HEK293T (cell line): ENCODE results near the gene CISD3.
"Not testable (repeated sequence)": the region's sequence is repeated elsewhere in the genome, so short reads cannot be mapped to it uniquely, and the experiment has no call there.

ENCODE experiments used
- CTCF ChIA-PET: fragments of 350-600 bp; formaldehyde crosslinking; extraction: SDS; loops from one replicate; lab custom pipeline; 2021; ENCODE audit warnings: antibody characterized with exemption, inconsistent platforms; lab: Yijun Ruan, JAX
- POLR2A ChIA-PET: fragments of 350-600 bp; formaldehyde crosslinking; extraction: SDS; loops from one replicate; lab custom pipeline; 2020; ENCODE audit warnings: antibody characterized with exemption, inconsistent platforms; lab: Yijun Ruan, JAX
- DNase-seq: peaks from one replicate; pipeline ENCODE4 v3.0.0; 2012; ENCODE audit warnings: mixed read lengths; ENCODE audit errors: extremely low spot score
- ARNT ChIP-seq: fragments of 450-650 bp; IDR thresholded peaks from 2 replicates; pipeline ENCODE4 v1.6.1; 2017; ENCODE audit warnings: mild to moderate bottlenecking
- BHLHE40 ChIP-seq: fragments of 450-650 bp; IDR thresholded peaks from 2 replicates; pipeline ENCODE4 v1.6.1; 2016; ENCODE audit warnings: mild to moderate bottlenecking, moderate library complexity, borderline replicate concordance
- CTBP1 ChIP-seq: fragments of 450-650 bp; IDR thresholded peaks from 2 replicates; pipeline ENCODE4 v1.6.1; 2016; ENCODE audit warnings: borderline replicate concordance
- ELF4 ChIP-seq: fragments of 450-650 bp; IDR thresholded peaks from 2 replicates; pipeline ENCODE4 v1.6.1; 2017; ENCODE audit warnings: antibody characterized with exemption
- FOXA1 ChIP-seq: fragments of 450-650 bp; IDR thresholded peaks from 2 replicates; pipeline ENCODE4 v1.6.1; 2016; ENCODE audit warnings: mild to moderate bottlenecking
- FOXK2 ChIP-seq: fragments of 450-650 bp; IDR thresholded peaks from 2 replicates; pipeline ENCODE4 v1.6.1; 2016; ENCODE audit warnings: mild to moderate bottlenecking
- FOXM1 ChIP-seq: fragments of 450-650 bp; IDR thresholded peaks from 2 replicates; pipeline ENCODE4 v1.6.1; 2017; ENCODE audit warnings: mild to moderate bottlenecking, borderline replicate concordance
- HDGF ChIP-seq: fragments of 450-650 bp; IDR thresholded peaks from 2 replicates; pipeline ENCODE4 v1.6.1; 2017; ENCODE audit warnings: antibody characterized with exemption, borderline replicate concordance
- L3MBTL2 ChIP-seq: fragments of 450-650 bp; conservative IDR thresholded peaks from 2 replicates; pipeline ENCODE4 v1.6.1; 2016; ENCODE audit warnings: mild to moderate bottlenecking
- LEF1 ChIP-seq: fragments of 450-650 bp; IDR thresholded peaks from 2 replicates; pipeline ENCODE4 v1.6.1; 2017; ENCODE audit warnings: mild to moderate bottlenecking, borderline replicate concordance
- NFRKB ChIP-seq: fragments of 450-650 bp; IDR thresholded peaks from 2 replicates; pipeline ENCODE4 v1.6.1; 2016; ENCODE audit warnings: mild to moderate bottlenecking, moderate library complexity
- PKNOX1 ChIP-seq: fragments of 450-650 bp; IDR thresholded peaks from 2 replicates; pipeline ENCODE4 v1.6.1; 2016
- SP1 ChIP-seq: fragments of 450-650 bp; IDR thresholded peaks from 2 replicates; pipeline ENCODE4 v1.6.1; 2017
- SUZ12 ChIP-seq: fragments of 450-650 bp; IDR thresholded peaks from 2 replicates; pipeline ENCODE4 v1.6.1; 2016; ENCODE audit warnings: mild to moderate bottlenecking
- TARDBP ChIP-seq: fragments of 450-650 bp; IDR thresholded peaks from 2 replicates; pipeline ENCODE4 v1.6.1; 2016
- ZNF384 ChIP-seq: fragments of 450-650 bp; IDR thresholded peaks from 2 replicates; pipeline ENCODE4 v1.6.1; 2016

CISD3 gene

DNA sequence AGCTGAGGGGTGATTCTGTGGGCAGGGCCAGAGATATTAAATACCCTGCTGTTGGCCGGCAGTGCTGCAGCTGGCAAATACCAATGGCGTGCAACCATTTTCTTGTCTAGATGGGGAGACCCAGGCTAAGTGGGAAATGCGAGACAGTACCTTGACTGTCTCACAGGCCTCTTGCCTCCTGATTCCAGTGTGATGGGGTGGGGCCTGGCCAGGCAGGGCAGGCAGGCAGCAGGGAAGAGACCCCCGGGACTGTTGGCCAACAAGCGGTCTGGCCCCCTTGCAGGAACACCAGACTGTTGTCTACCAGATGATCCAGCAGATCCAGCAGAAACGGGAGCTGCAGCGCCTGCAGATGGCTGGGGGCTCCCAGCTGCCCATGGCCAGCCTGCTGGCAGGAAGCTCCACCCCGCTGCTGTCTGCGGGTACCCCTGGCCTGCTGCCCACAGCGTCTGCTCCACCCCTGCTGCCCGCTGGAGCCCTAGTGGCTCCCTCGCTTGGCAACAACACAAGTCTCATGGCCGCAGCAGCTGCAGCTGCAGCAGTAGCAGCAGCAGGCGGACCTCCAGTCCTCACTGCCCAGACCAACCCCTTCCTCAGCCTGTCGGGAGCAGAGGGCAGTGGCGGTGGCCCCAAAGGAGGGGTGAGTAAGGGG is 5.7 kb upstream of the CISD3 start:
- ChIA-PET CTCF (no interaction called here), POLR2A (no interaction called here)
- DNase-seq, result no peak
- no peak for TF ChIP-seq NFRKB
- TF ChIP-seq HDGF, result no peak
- TF ChIP-seq L3MBTL2, result no peak

DNA sequence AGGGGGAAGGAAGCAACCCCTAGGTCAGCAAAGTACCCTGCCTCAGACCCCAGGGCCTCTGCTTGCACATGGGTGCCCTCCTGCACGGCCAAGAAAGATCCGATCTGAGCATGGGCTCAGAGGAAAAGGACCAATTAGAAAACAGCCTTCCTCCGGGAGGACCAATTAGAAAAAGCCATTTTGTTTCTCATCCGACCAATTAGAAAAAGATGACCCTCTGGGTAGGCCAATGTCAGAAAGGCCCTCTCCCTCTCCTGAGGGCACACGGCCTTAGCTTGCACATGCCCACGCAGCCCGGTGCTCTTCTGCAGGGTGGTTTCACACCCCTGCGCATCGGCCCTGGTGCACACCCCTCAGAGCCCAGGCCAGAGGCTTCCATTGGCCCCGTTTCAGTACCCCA is 5.1 kb upstream of the CISD3 start:
- POLR2A ChIA-PET, result no interaction called here
- CTCF ChIA-PET, result no interaction called here
- TF ChIP-seq BHLHE40, result no peak
- TF ChIP-seq ARNT, result no peak
- no peak for TF ChIP-seq L3MBTL2
- TF ChIP-seq CTBP1, result no peak
- no peak for TF ChIP-seq FOXA1
- no peak for TF ChIP-seq PKNOX1
- TF ChIP-seq TARDBP, result no peak
- no peak for TF ChIP-seq NFRKB
- DNase-seq, result no peak

DNA sequence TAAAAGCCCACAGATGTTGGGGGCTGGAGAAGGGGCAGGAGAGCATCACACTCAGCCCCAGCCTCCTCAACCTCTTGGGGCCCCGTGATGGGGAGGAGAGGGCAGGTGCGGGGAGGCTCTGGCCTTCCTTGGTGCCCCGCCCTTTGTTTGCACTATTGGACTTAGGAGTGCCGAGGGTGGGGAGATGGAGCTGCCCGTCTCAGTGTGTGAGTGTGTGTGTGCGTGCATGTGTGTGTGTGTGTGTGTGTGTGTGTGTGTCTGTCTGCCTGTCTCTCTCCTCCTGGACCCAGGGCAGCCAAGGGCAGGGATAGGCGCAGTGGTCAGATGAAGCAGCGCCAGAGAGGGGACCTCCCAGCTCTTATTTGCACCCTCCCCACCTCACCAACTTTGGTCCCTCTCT is 4.0 kb upstream of the CISD3 start:
- POLR2A ChIA-PET, DNase-seq, CTCF ChIA-PET: not testable (repeated sequence)

DNA sequence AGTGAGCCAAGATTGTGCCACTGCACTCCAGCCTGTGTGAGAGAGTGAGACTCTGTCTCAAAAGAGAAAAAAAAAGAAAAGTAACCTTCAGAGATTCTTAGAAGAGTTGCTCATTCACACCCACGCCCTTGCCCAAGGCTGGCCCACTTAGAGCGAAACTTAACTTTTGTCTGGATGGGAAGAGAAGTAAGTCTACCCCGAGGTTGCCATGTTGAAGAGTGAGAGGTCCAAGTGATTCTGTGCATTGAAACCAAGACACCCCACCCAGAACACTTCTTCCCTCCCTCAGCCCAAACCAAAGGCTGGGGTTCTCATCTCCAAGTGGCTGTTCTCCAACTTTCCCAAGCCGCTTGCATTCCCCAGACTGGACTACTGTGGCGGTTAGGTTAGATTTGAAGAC is 2.4 kb upstream of the CISD3 start:
- ChIA-PET CTCF (interaction anchor here (1.4 kb wide), 1 partner anchor 21 kb away, joined by 3 read pairs; no protein-coding TSS in a partner anchor), POLR2A (interaction anchor here (1.2 to 2.7 kb wide), 5 partner anchors 17 to 26 kb away, joined by 3 to 9 read pairs (median 5); partner anchors contain the start of gene MLLT6)
- DNase-seq, result no peak
- TF ChIP-seq LEF1 (no peak), L3MBTL2 (no peak), SP1 (no peak), BHLHE40 (no peak), ELF4 (no peak), FOXK2 (no peak), ARNT (no peak), SUZ12 (no peak), PKNOX1 (no peak), TARDBP (no peak), FOXA1 (no peak), ZNF384 (no peak), FOXM1 (no peak), CTBP1 (no peak), NFRKB (no peak), HDGF (no peak)

DNA sequence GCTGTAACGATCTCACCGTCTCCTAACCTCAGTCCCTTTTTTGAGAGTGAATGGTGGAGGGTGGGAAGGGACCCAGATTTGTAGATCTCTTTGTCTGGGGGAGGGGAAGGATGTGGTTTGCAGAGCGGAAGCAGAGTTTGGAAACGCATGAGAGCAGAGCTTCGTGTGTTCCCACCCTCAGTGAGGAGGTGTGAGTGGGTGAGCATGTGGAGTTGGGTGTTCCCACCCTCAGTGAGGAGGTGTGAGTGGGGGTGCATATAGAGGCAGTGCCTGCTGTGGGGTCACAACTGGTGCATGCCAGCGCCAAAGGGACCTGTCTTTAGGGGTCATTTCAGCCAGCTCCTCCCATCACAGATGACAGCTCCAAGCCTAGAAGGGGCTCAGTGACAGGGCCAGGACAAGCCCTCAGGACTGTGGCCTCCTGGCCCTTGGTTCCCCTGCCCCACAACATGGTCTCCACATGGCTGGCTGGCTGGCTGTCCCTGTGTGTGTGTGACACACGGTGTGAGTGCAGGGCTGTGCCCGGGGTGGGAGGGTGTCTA is 1.8 kb upstream of the CISD3 start:
- TF ChIP-seq CTBP1, result no peak
- no peak for TF ChIP-seq LEF1
- TF ChIP-seq TARDBP, result no peak
- no peak for TF ChIP-seq NFRKB
- no peak for TF ChIP-seq FOXK2
- TF ChIP-seq PKNOX1, result no peak
- ChIA-PET CTCF (interaction anchor here (1.4 kb wide), 2 partner anchors 22 to 51 kb away, joined by 3 to 6 read pairs; no protein-coding TSS in a partner anchor), POLR2A (interaction anchor here (1.0 to 2.7 kb wide), 8 partner anchors 10 to 125 kb away, joined by 3 to 9 read pairs (median 5); partner anchors contain the start of genes MLLT6, PSMB3 and RPL23)
- DNase-seq, result no peak

DNA sequence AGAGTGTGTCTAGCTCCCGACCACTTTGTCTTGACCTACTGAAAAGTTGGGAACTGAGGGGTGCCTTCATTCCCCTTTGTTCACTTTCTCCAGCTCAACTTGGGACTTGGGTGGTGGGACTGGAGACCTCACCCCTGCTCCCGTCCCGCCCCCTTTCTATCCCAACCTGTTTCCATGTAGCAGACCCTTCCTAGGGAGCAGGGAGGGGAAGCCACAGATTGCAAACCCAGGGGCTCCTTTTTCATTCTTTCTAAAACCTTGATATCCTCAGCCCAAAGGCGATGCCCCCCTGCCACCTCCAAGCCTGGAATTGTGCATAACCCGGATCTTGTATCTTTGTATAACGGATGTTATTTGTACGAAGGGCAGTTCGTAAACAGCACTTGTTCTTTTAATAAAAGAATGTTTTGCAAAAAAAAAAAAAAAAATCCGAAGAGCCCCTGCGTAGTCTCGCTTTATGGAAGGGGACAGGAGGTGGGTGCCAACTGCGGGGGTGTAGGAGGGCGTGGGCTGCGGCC is 714 bp upstream of the CISD3 start:
- ChIA-PET POLR2A (interaction anchor here (1.2 to 2.7 kb wide), 3 partner anchors 23 to 124 kb away, joined by 5 to 9 read pairs (median 5); partner anchors contain the start of genes MLLT6 and RPL23), CTCF (interaction anchor here (0.6 to 1.4 kb wide), 2 partner anchors 19 to 52 kb away, joined by 3 to 6 read pairs; partner anchors contain the start of gene PCGF2)
- no peak for DNase-seq
- TF ChIP-seq BHLHE40 (no peak), HDGF (no peak), LEF1 (no peak), CTBP1 (no peak), PKNOX1 (no peak), FOXA1 (no peak), ELF4 (no peak), TARDBP (no peak), ZNF384 (no peak), SUZ12 (no peak), SP1 (no peak), L3MBTL2 (no peak), NFRKB (no peak), FOXM1 (no peak), FOXK2 (no peak), ARNT (no peak)
